H9 (cell line): ENCODE measurements around the gene CHMP1A. TPM values are rescaled to one million over a fixed set of nuclear protein-coding genes. Genes with fewer than 3 reads are reported as not detected.

Experiments used
- DNase-seq: peaks from one replicate; pipeline ENCODE4 v3.0.0-alpha.2; 2017
- H2AFZ ChIP-seq: one replicate; pipeline ENCODE4 v1.6.1; 2013; ENCODE audit warnings: mild to moderate bottlenecking, low read length, control low read depth, moderate library complexity
- H2AK5ac ChIP-seq: 2 replicates; pipeline ENCODE4 v1.6.1; 2013; ENCODE audit warnings: low read length, control low read depth, mixed read lengths; ENCODE audit not compliant: insufficient read length
- H2BK120ac ChIP-seq: one replicate; pipeline ENCODE4 v1.6.1; 2013; ENCODE audit warnings: low read depth, mild to moderate bottlenecking, low read length, control low read depth, inconsistent platforms; ENCODE audit not compliant: poor library complexity, severe bottlenecking
- H2BK12ac ChIP-seq: 2 replicates; pipeline ENCODE4 v1.6.1; 2013; ENCODE audit warnings: low read length, control low read depth, mixed read lengths, low read depth; ENCODE audit not compliant: insufficient read length
- H2BK15ac ChIP-seq: 2 replicates; pipeline ENCODE4 v1.6.1; 2013; ENCODE audit warnings: low read depth, low read length, control low read depth
- H2BK20ac ChIP-seq: one replicate; pipeline ENCODE4 v1.6.1; 2013; ENCODE audit warnings: low read depth, mild to moderate bottlenecking, low read length, control low read depth, inconsistent platforms; ENCODE audit not compliant: poor library complexity, severe bottlenecking
- H2BK5ac ChIP-seq: 2 replicates; pipeline ENCODE4 v1.6.1; 2013; ENCODE audit warnings: low read length, control low read depth, mixed read lengths; ENCODE audit not compliant: insufficient read length
- H3K14ac ChIP-seq: 2 replicates; pipeline ENCODE4 v1.6.1; 2013; ENCODE audit warnings: low read length, control low read depth; ENCODE audit not compliant: insufficient read depth
- H3K18ac ChIP-seq: 2 replicates; pipeline ENCODE4 v1.6.1; 2013; ENCODE audit warnings: low read depth, mild to moderate bottlenecking, mixed read lengths, low read length, control low read depth; ENCODE audit not compliant: insufficient read length
- H3K23ac ChIP-seq: 2 replicates; pipeline ENCODE4 v1.6.1; 2013; ENCODE audit warnings: low read length, control low read depth, mixed read lengths, low read depth; ENCODE audit not compliant: insufficient read length
- H3K23me2 ChIP-seq: 2 replicates; pipeline ENCODE4 v1.6.1; 2013; ENCODE audit warnings: low read depth, mild to moderate bottlenecking, mixed read lengths, low read length, control low read depth; ENCODE audit not compliant: insufficient read length, poor library complexity, severe bottlenecking
- H3K27ac ChIP-seq: 2 replicates; pipeline ENCODE4 v1.5.1; 2013; ENCODE audit warnings: low read length, control low read depth, mixed read lengths, low read depth; ENCODE audit not compliant: insufficient read length
- H3K27me3 ChIP-seq: 2 replicates; pipeline ENCODE4 v1.6.1; 2013; ENCODE audit warnings: low read length, control low read depth, inconsistent platforms; ENCODE audit not compliant: insufficient read depth
- H3K4ac ChIP-seq: 2 replicates; pipeline ENCODE4 v1.6.1; 2013; ENCODE audit warnings: low read depth, mild to moderate bottlenecking, control low read depth, inconsistent platforms, low read length, moderate library complexity
- H3K4me1 ChIP-seq: 2 replicates; pipeline ENCODE4 v1.6.1; 2013; ENCODE audit warnings: low read length, control low read depth, inconsistent platforms; ENCODE audit not compliant: insufficient read depth
- H3K4me2 ChIP-seq: 2 replicates; pipeline ENCODE4 v1.6.1; 2013; ENCODE audit warnings: low read length, control low read depth, mixed read lengths; ENCODE audit not compliant: insufficient read length, insufficient read depth
- H3K56ac ChIP-seq: 2 replicates; pipeline ENCODE4 v1.6.1; 2013; ENCODE audit warnings: low read depth, mild to moderate bottlenecking, mixed read lengths, low read length, control low read depth; ENCODE audit not compliant: insufficient read length
- H3K79me1 ChIP-seq: 2 replicates; pipeline ENCODE4 v1.6.1; 2013; ENCODE audit warnings: low read depth, mild to moderate bottlenecking, moderate library complexity, low read length, control low read depth, inconsistent platforms; ENCODE audit not compliant: insufficient read depth, poor library complexity, severe bottlenecking
- H3K79me2 ChIP-seq: 2 replicates; pipeline ENCODE4 v1.6.1; 2013; ENCODE audit warnings: low read length, control low read depth, inconsistent platforms; ENCODE audit not compliant: insufficient read depth
- H3K9ac ChIP-seq: 2 replicates; pipeline ENCODE4 v1.6.1; 2013; ENCODE audit warnings: low read length, control low read depth, mixed read lengths; ENCODE audit not compliant: insufficient read length; ENCODE audit errors: extremely low read depth
- H3K9me3 ChIP-seq: one replicate; pipeline ENCODE4 v1.6.1; 2013; ENCODE audit warnings: low read depth, low read length, inconsistent platforms; ENCODE audit not compliant: control insufficient read depth
- H3T11ph ChIP-seq: one replicate; pipeline ENCODE4 v1.6.1; 2013; ENCODE audit warnings: mild to moderate bottlenecking, low read length, control low read depth, inconsistent platforms
- H4K20me1 ChIP-seq: one replicate; pipeline ENCODE4 v1.6.1; 2013; ENCODE audit not compliant: control insufficient read depth, insufficient read length, insufficient read depth
- H4K5ac ChIP-seq: 2 replicates; pipeline ENCODE4 v1.6.1; 2013; ENCODE audit warnings: low read depth, mild to moderate bottlenecking, mixed read lengths, low read length, control low read depth; ENCODE audit not compliant: insufficient read length
- H4K8ac ChIP-seq: replicated peaks from 2 replicates; pipeline ENCODE4 v1.6.1; 2013; ENCODE audit warnings: low read length, control low read depth, mixed read lengths, low read depth; ENCODE audit not compliant: insufficient read length
- H4K91ac ChIP-seq: 2 replicates; pipeline ENCODE4 v1.6.1; 2013; ENCODE audit warnings: low read depth, mild to moderate bottlenecking, moderate library complexity, mixed read lengths, low read length, control low read depth; ENCODE audit not compliant: insufficient read length
- H3K27ac Mint-ChIP-seq, 3 experiments: 2 replicates in 2 of 3; 3 replicates in 1 of 3; pipeline ENCODE4 v1.8.0; 2020 to 2021; ENCODE audit warnings: mixed read lengths in 3 of 3, mild to moderate bottlenecking in 1 of 3, moderate library complexity in 1 of 3
- H3K27me3 Mint-ChIP-seq: 2 replicates; pipeline ENCODE4 v1.8.0; 2021; ENCODE audit warnings: low read depth, mild to moderate bottlenecking, moderate library complexity, mixed read lengths
- H3K36me3 Mint-ChIP-seq, 3 experiments: 2 replicates in 2 of 3; 3 replicates in 1 of 3; pipeline ENCODE4 v1.8.0; 2020 to 2021; ENCODE audit warnings: low read depth in 3 of 3, mixed read lengths in 3 of 3; ENCODE audit not compliant: insufficient read depth in 1 of 3
- H3K4me1 Mint-ChIP-seq, 2 experiments: 2 replicates each; pipeline ENCODE4 v1.8.0; 2020; ENCODE audit warnings: mixed read lengths in 2 of 2
- H3K4me3 Mint-ChIP-seq, 2 experiments: 2 replicates in 1 of 2; 3 replicates in 1 of 2; pipeline ENCODE4 v1.8.0; 2020 to 2021; ENCODE audit warnings: mild to moderate bottlenecking in 2 of 2, mixed read lengths in 2 of 2, moderate library complexity in 1 of 2
- H3K9me3 Mint-ChIP-seq, 2 experiments: 2 replicates in 1 of 2; 3 replicates in 1 of 2; pipeline ENCODE4 v1.8.0; 2020; ENCODE audit warnings: mild to moderate bottlenecking in 2 of 2, mixed read lengths in 2 of 2, moderate library complexity in 1 of 2
- WGBS: extraction: QIAGEN DNeasy Blood & Tissue Kit; methylation state at CpG from one replicate; pipeline ENCODE4 v1.1.7; 2013; ENCODE audit warnings: missing lambda C conversion rate, low lambda C conversion rate, mixed read lengths; ENCODE audit not compliant: insufficient read length; ENCODE audit errors: extremely low coverage; 5-methylcytosine and 5-hydroxymethylcytosine counted together
- total RNA-seq: library from RNA; stranded (reverse); gene quantifications from 2 replicates; pipeline ENCODE4 v1.2.1, GENCODE V29; 2021
- TF ChIP-seq, protein P1 (sequence below): fragments of 200-600 bp; sonication (generic); conservative IDR thresholded peaks from 3 replicates; pipeline ENCODE4 v1.8.0; 2021; ENCODE audit warnings: antibody characterized with exemption, mild to moderate bottlenecking

Gene CHMP1A
- total RNA-seq, 1 experiment from 2014 or later: 89.6 TPM

GRCh38 chr16:89604764-89605163, 52.7 kb downstream of the CHMP1A start:
- H2AFZ ChIP-seq: no peak overlapping the region
- no peaks in the 10 kb centered on the region for H3K9me3 ChIP-seq
- H3K27me3 ChIP-seq: no peaks in the 10 kb centered on the region
- no peak overlapping the region for H3K4me3 Mint-ChIP-seq
- no peak overlapping the region for H2BK5ac ChIP-seq
- H3K27ac ChIP-seq: no peak overlapping the region
- no peaks in the 10 kb centered on the region for H3K79me2 ChIP-seq
- H3K14ac ChIP-seq: no peak overlapping the region
- peaks cover 5 to 8% of the 10 kb centered on the region in 2 experiments for H3K4me1 Mint-ChIP-seq
- no peak overlapping the region for H3K27ac Mint-ChIP-seq
- WGBS: no CpG with 5 or more reads among the region's 16 CpGs
- H3K56ac ChIP-seq: no peak overlapping the region
- H3K23me2 ChIP-seq: peaks cover 2% of the 10 kb centered on the region
- no peak overlapping the region for H3K4ac ChIP-seq
- H3K9me3 Mint-ChIP-seq: no peaks in the 10 kb centered on the region
- H2AK5ac ChIP-seq: no peak overlapping the region
- H3K23ac ChIP-seq: no peak overlapping the region
- H3K79me1 ChIP-seq: no peaks in the 10 kb centered on the region
- DNase-seq: no peak
- no peak overlapping the region for H4K91ac ChIP-seq
- H3K18ac ChIP-seq: no peak overlapping the region
- H3K4me1 ChIP-seq: no peaks in the 10 kb centered on the region; the same call in 1 of the 2 replicates
- no peak overlapping the region for H4K5ac ChIP-seq
- H3T11ph ChIP-seq: no peak overlapping the region
- H3K4me2 ChIP-seq: no peak overlapping the region
- no peak overlapping the region for H2BK12ac ChIP-seq
- H3K27me3 Mint-ChIP-seq: peaks cover 7% of the 10 kb centered on the region
- H2BK120ac ChIP-seq: no peak overlapping the region
- TF ChIP-seq, protein P1, sequence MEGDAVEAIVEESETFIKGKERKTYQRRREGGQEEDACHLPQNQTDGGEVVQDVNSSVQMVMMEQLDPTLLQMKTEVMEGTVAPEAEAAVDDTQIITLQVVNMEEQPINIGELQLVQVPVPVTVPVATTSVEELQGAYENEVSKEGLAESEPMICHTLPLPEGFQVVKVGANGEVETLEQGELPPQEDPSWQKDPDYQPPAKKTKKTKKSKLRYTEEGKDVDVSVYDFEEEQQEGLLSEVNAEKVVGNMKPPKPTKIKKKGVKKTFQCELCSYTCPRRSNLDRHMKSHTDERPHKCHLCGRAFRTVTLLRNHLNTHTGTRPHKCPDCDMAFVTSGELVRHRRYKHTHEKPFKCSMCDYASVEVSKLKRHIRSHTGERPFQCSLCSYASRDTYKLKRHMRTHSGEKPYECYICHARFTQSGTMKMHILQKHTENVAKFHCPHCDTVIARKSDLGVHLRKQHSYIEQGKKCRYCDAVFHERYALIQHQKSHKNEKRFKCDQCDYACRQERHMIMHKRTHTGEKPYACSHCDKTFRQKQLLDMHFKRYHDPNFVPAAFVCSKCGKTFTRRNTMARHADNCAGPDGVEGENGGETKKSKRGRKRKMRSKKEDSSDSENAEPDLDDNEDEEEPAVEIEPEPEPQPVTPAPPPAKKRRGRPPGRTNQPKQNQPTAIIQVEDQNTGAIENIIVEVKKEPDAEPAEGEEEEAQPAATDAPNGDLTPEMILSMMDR: no peak
- H4K8ac ChIP-seq: no peak overlapping the region
- H2BK15ac ChIP-seq: no peak overlapping the region
- H3K9ac ChIP-seq: no peak overlapping the region
- H4K20me1 ChIP-seq: no peaks in the 10 kb centered on the region
- no peaks in the 10 kb centered on the region for H3K36me3 Mint-ChIP-seq
- H2BK20ac ChIP-seq: no peak overlapping the region
